H1 (cell line): ENCODE results near the gene TBCD. TPM values are rescaled to one million over a fixed set of nuclear protein-coding genes. Genes with fewer than 3 reads are reported as not detected.

Source experiments
- CTCF ChIA-PET: fragments of 300-600 bp; sonication (Branson Sonifier 250); formaldehyde crosslinking; loops from one replicate; lab custom pipeline; 2021; ENCODE audit not compliant: partially characterized antibody; lab: Charles Lee
- POLR2A ChIA-PET: fragments of 300-600 bp; sonication (Branson Sonifier 250); formaldehyde crosslinking; loops from one replicate; lab custom pipeline; 2021; ENCODE audit warnings: inconsistent platforms; ENCODE audit not compliant: partially characterized antibody; lab: Charles Lee
- DNase-seq, 2 experiments: peaks; one replicate each; pipeline versions ENCODE4 v3.0.0 to v3.0.0-alpha.2; 2010 to 2022; ENCODE audit warnings: low spot score in 2 of 2, low read depth in 1 of 2, mixed read lengths in 1 of 2
- FAIRE-seq: peaks from 2 replicates; lab custom pipeline; 2011; peaks lifted over from hg19 to GRCh38; lab: Jason Lieb, UNC
- H2AFZ ChIP-seq: 2 replicates; pipeline ENCODE4 v1.8.1; 2012; ENCODE audit warnings: low read length, inconsistent platforms
- H2AK5ac ChIP-seq: 2 replicates; pipeline ENCODE4 v1.6.1; 2013; ENCODE audit warnings: low read depth, low read length
- H2BK120ac ChIP-seq: replicated peaks from 2 replicates; pipeline ENCODE3; 2013; ENCODE audit warnings: low read depth, low read length, inconsistent platforms
- H2BK12ac ChIP-seq: 2 replicates; pipeline ENCODE4 v1.6.1; 2013; ENCODE audit warnings: low read depth, low read length
- H2BK15ac ChIP-seq: 2 replicates; pipeline ENCODE4 v1.6.1; 2013; ENCODE audit warnings: low read length
- H2BK20ac ChIP-seq: 2 replicates; pipeline ENCODE4 v1.6.1; 2013; ENCODE audit warnings: low read length
- H2BK5ac ChIP-seq: 2 replicates; pipeline ENCODE4 v1.6.1; 2013; ENCODE audit warnings: low read depth, low read length
- H3K14ac ChIP-seq: 2 replicates; pipeline ENCODE4 v1.6.1; 2013; ENCODE audit warnings: inconsistent platforms; ENCODE audit not compliant: insufficient read length
- H3K18ac ChIP-seq: 2 replicates; pipeline ENCODE4 v1.6.1; 2013; ENCODE audit warnings: low read length; ENCODE audit errors: extremely low read depth
- H3K23ac ChIP-seq: 2 replicates; pipeline ENCODE4 v1.6.1; 2013; ENCODE audit warnings: inconsistent platforms; ENCODE audit not compliant: insufficient read length
- H3K23me2 ChIP-seq: 2 replicates; pipeline ENCODE4 v1.6.1; 2013; ENCODE audit warnings: low read depth, low read length
- H3K27ac ChIP-seq: 2 replicates; pipeline ENCODE4 v1.6.1; 2011; ENCODE audit warnings: low read depth, low read length, inconsistent platforms
- H3K27me3 ChIP-seq, 4 experiments: replicated peaks in 1 of 4; 1 replicate in 1 of 4; 2 replicates in 3 of 4; pipeline versions ENCODE4 v1.6.1 to v1.8.1; 2011 to 2013; ENCODE audit warnings: low read length in 3 of 4, mild to moderate bottlenecking in 3 of 4, inconsistent platforms in 2 of 4, mixed read lengths in 2 of 4, moderate library complexity in 1 of 4; ENCODE audit not compliant: control insufficient read depth in 3 of 4, insufficient read depth in 3 of 4; ENCODE audit errors: extremely low read depth in 1 of 4
- H3K36me3 ChIP-seq, 4 experiments: 2 replicates each; pipeline versions ENCODE4 v1.6.1 to v1.8.1; 2011 to 2013; ENCODE audit warnings: mild to moderate bottlenecking in 4 of 4, low read length in 3 of 4, moderate library complexity in 2 of 4, control low read depth in 1 of 4, inconsistent platforms in 1 of 4; ENCODE audit not compliant: insufficient read depth in 4 of 4, control insufficient read depth in 2 of 4
- H3K4ac ChIP-seq: replicated peaks from 2 replicates; pipeline ENCODE3; 2013; ENCODE audit warnings: low read length, low read depth, mixed read lengths, inconsistent platforms; ENCODE audit not compliant: insufficient read length
- H3K4me1 ChIP-seq, 4 experiments: replicated peaks in 1 of 4; 1 replicate in 1 of 4; 2 replicates in 3 of 4; pipeline versions ENCODE4 v1.6.1 to v1.8.1; 2011 to 2013; ENCODE audit warnings: low read length in 3 of 4, inconsistent platforms in 2 of 4, mixed read lengths in 1 of 4; ENCODE audit not compliant: insufficient read depth in 4 of 4, control insufficient read depth in 3 of 4
- H3K4me2 ChIP-seq, 2 experiments: 2 replicates each; pipeline versions ENCODE4 v1.6.1 to v1.8.1; 2011 to 2013; ENCODE audit warnings: low read depth in 2 of 2, low read length in 2 of 2, control low read depth in 1 of 2, inconsistent platforms in 1 of 2, mild to moderate bottlenecking in 1 of 2; ENCODE audit not compliant: insufficient read depth in 1 of 2
- H3K4me3 ChIP-seq, 4 experiments: fragments of 200-600, 300-600 bp in 1 of 4; sonication (generic), shearing (Covaris generic), sonication (Bioruptor Twin) in 1 of 4; 2 replicates each; pipeline versions ENCODE4 v1.5.1 to v1.8.1; 2011 to 2016; ENCODE audit warnings: low read length in 4 of 4, low read depth in 3 of 4, control low read depth in 2 of 4, inconsistent platforms in 2 of 4, mild to moderate bottlenecking in 2 of 4, mixed read lengths in 1 of 4, moderate library complexity in 1 of 4; ENCODE audit not compliant: insufficient read depth in 2 of 4; ENCODE audit errors: extremely low read depth in 1 of 4
- H3K56ac ChIP-seq: replicated peaks from 2 replicates; pipeline ENCODE3; 2013; ENCODE audit warnings: low read depth, mild to moderate bottlenecking, mixed read lengths, low read length, inconsistent platforms; ENCODE audit not compliant: insufficient read length
- H3K79me1 ChIP-seq: 2 replicates; pipeline ENCODE4 v1.6.1; 2013; ENCODE audit warnings: low read depth, low read length, control low read depth
- H3K79me2 ChIP-seq, 2 experiments: 2 replicates each; pipeline versions ENCODE4 v1.6.1 to v1.8.1; 2012 to 2013; ENCODE audit warnings: low read length in 2 of 2, mild to moderate bottlenecking in 2 of 2, inconsistent platforms in 1 of 2; ENCODE audit not compliant: insufficient read depth in 2 of 2, control insufficient read depth in 1 of 2
- H3K9ac ChIP-seq, 4 experiments: replicated peaks in 1 of 4; 1 replicate in 1 of 4; 2 replicates in 3 of 4; pipeline versions ENCODE4 v1.6.1 to v1.8.1; 2011 to 2013; ENCODE audit warnings: low read depth in 3 of 4, low read length in 3 of 4, control low read depth in 2 of 4, mild to moderate bottlenecking in 2 of 4, moderate library complexity in 2 of 4, inconsistent platforms in 1 of 4; ENCODE audit errors: extremely low read depth in 1 of 4
- H3K9me3 ChIP-seq, 2 experiments: 2 replicates each; pipeline versions ENCODE4 v1.6.1 to v1.8.1; 2012 to 2013; ENCODE audit warnings: mild to moderate bottlenecking in 2 of 2, moderate library complexity in 2 of 2, control low read depth in 1 of 2, inconsistent platforms in 1 of 2, low read depth in 1 of 2, low read length in 1 of 2, mixed read lengths in 1 of 2; ENCODE audit not compliant: insufficient read depth in 2 of 2
- H4K20me1 ChIP-seq, 2 experiments: replicated peaks in 1 of 2; 2 replicates each; pipeline versions ENCODE3 to v1.8.1; 2011 to 2013; ENCODE audit warnings: inconsistent platforms in 2 of 2, low read length in 2 of 2, mild to moderate bottlenecking in 1 of 2; ENCODE audit not compliant: insufficient read depth in 2 of 2, control insufficient read depth in 1 of 2
- H4K5ac ChIP-seq: 2 replicates; pipeline ENCODE4 v1.6.1; 2013; ENCODE audit warnings: low read length, low read depth, mixed read lengths, inconsistent platforms; ENCODE audit not compliant: insufficient read length
- H4K8ac ChIP-seq: 2 replicates; pipeline ENCODE4 v1.8.0; 2013; ENCODE audit warnings: mild to moderate bottlenecking, moderate library complexity, low read length, inconsistent platforms; ENCODE audit not compliant: insufficient read depth; ENCODE audit errors: extremely low read depth
- H4K91ac ChIP-seq: replicated peaks from 2 replicates; pipeline ENCODE3; 2013; ENCODE audit warnings: low read length, mixed read lengths, inconsistent platforms; ENCODE audit not compliant: insufficient read length
- BCL11A ChIP-seq, 2 experiments: IDR thresholded peaks; one replicate each; pipeline ENCODE4 v1.6.1; 2011; ENCODE audit warnings: low read depth in 2 of 2, low read length in 2 of 2, mild to moderate bottlenecking in 2 of 2
- BRCA1 ChIP-seq: IDR thresholded peaks from 2 replicates; pipeline ENCODE4 v1.6.1; 2012; ENCODE audit warnings: low read depth, low read length, improper control_type of control experiment
- CBX8 ChIP-seq: fragments of 300-800, 300-1000 bp; sonication (generic); IDR thresholded peaks from 2 replicates; pipeline ENCODE4 v1.7.1; 2016; ENCODE audit warnings: low read depth, low read length, borderline replicate concordance
- FOSL1 ChIP-seq: IDR thresholded peaks from 2 replicates; pipeline ENCODE4 v1.6.1; 2011; ENCODE audit warnings: mild to moderate bottlenecking, low read depth, low read length, moderate library complexity; ENCODE audit not compliant: insufficient read depth
- RAD21 ChIP-seq, 2 experiments: IDR thresholded peaks in 1 of 2; conservative IDR thresholded peaks in 1 of 2; 2 replicates each; pipeline ENCODE4 v1.6.1; 2011; ENCODE audit warnings: low read depth in 2 of 2, low read length in 2 of 2, improper control_type of control experiment in 1 of 2, inconsistent platforms in 1 of 2, mild to moderate bottlenecking in 1 of 2, moderate library complexity in 1 of 2
- RFX5 ChIP-seq: IDR thresholded peaks from 2 replicates; pipeline ENCODE4 v1.6.1; 2011; ENCODE audit warnings: low read depth, low read length, improper control_type of control experiment, borderline replicate concordance
- SAP30 ChIP-seq: fragments of 300-600 bp; sonication (generic); IDR thresholded peaks from 2 replicates; pipeline ENCODE4 v1.7.1; 2012; ENCODE audit warnings: low read length, moderate library complexity, mild to moderate bottlenecking, inconsistent platforms; ENCODE audit not compliant: insufficient read depth, insufficient replicate concordance
- SIX5 ChIP-seq: IDR thresholded peaks from 2 replicates; pipeline ENCODE4 v1.6.1; 2011; ENCODE audit warnings: mild to moderate bottlenecking, low read depth, low read length
- TBP ChIP-seq: IDR thresholded peaks from 2 replicates; pipeline ENCODE4 v1.6.1; 2011; ENCODE audit warnings: low read depth, low read length, improper control_type of control experiment
- TEAD4 ChIP-seq: IDR thresholded peaks from 2 replicates; pipeline ENCODE4 v1.6.1; 2012; ENCODE audit warnings: low read depth, low read length, inconsistent platforms, mixed read lengths
- WGBS, 2 experiments: shearing (Covaris generic) in 1 of 2; methylation state at CpG; one replicate each; pipeline versions ENCODE4 v1.1.6 to v1.1.7; 2013 to 2015; ENCODE audit warnings: low lambda C conversion rate in 2 of 2, mixed read lengths in 2 of 2, inconsistent platforms in 1 of 2, low coverage in 1 of 2, missing lambda C conversion rate in 1 of 2; ENCODE audit not compliant: insufficient replicate concordance in 2 of 2, insufficient coverage in 1 of 2, insufficient read length in 1 of 2; ENCODE audit errors: extremely low coverage in 1 of 2, missing lambda C conversion rate in 1 of 2; 5-methylcytosine and 5-hydroxymethylcytosine counted together
- polyA plus RNA-seq, 7 experiments: library from polyadenylated mRNA; depleted of rRNA in 3 of 7; stranded (reverse) in 5 of 7; unstranded in 2 of 7; fragments of >200 nt in 5 of 7; fragments of 200-250 nt in 2 of 7; gene quantifications; 1 replicate in 5 of 7; 2 replicates in 1 of 7; 4 replicates in 1 of 7; pipeline versions ENCODE4 v1.2.1 to v1.2.3, GENCODE V29; 2011 to 2013; ENCODE audit warnings: missing spikeins in 2 of 7, mixed read lengths in 2 of 7
- total RNA-seq: library from RNA; stranded (reverse); fragmentation: NEBNext Ultra II Directional; extraction: Animal tissue kit (Norgen Biotek cat#: 25700); gene quantifications from 2 replicates; pipeline ENCODE4 v1.2.1, GENCODE V29; 2021
- TF ChIP-seq, protein P1 (sequence below): IDR thresholded peaks from 2 replicates; pipeline ENCODE4 v1.6.1; 2012; ENCODE audit warnings: inconsistent platforms

The TBCD gene
- total and polyA plus RNA-seq, 2 of the 8 experiments (the other 6 are each of a cell fraction or from before 2014, with no cell fraction given), result 118 to 162 TPM

DNA sequence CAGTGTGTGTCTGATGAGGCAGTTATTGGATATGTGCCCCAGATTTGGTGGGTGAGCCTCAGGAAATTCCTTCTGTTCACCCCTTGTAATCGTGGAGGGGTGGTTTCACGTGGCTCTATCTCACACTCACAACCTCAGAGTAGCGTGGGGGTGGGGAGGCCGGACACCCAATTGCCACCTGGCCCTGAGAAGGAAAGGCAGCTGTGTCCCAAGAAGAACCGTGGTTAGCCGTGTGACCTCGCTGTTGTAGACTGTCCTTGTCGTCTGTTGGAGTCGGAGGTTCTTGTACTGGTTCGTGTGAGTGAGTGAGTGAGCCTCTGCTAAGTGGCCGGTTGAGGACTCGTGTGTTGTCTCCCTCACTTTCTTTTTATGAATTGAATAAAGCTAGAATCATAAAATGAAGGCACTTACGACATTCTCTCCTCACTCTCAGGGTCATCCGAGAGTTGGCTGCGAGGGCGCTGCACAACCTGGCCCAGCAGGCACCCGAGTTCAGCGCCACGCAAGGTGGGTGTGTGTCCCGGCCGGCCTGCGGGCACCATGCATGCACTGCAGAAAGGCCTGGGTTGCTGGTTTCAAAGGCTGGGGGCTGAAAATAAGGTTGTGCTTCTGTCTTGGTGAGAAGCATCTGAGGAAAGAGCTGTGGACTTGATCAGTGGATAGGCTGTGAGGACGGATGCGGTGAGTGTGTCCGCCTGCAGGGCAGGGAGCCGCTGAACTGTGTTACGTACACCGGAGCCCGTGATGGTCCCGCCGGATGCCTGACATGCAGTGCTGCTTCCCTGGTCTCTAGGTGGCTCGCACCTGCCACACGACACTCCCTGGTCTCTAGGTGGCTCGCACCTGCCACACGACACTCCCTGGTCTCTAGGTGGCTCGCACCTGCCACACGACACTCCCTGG, 151.4 kb downstream of the TBCD start:
- Histone ChIP-seq H4K91ac (no peak overlapping the region), H2AK5ac (no peak overlapping the region), H3K14ac (no peak overlapping the region), H2AFZ (no peak overlapping the region), H3K23me2 (no peaks in the 10 kb centered on the region), H4K8ac (no peak overlapping the region), H3K79me2 (peaks cover 0 to 11% of the 10 kb centered on the region in 2 experiments; a peak in 1 of 4 replicates), H2BK5ac (no peak overlapping the region; the same call in 1 of the 2 replicates), H3K23ac (no peak overlapping the region), H3K9ac (no peak overlapping the region), H3K27me3 (no peaks in the 10 kb centered on the region), H2BK12ac (no peak overlapping the region), H3K4me2 (no peak overlapping the region), H4K20me1 (peaks cover 0 to 15% of the 10 kb centered on the region in 2 experiments), H3K56ac (no peak overlapping the region), H3K4me3 (no peak overlapping the region), H2BK20ac (no peak overlapping the region), H3K18ac (no peak overlapping the region), H2BK15ac (no peak overlapping the region), H3K4me1 (no peaks in the 10 kb centered on the region; a peak in 1 of 7 replicates), H4K5ac (no peak overlapping the region), H3K27ac (no peak overlapping the region), H3K9me3 (no peaks in the 10 kb centered on the region), H3K36me3 (peaks cover 0 to 16% (median 7%) of the 10 kb centered on the region in 4 experiments; a peak in 5 of 8 replicates), H3K79me1 (peaks cover 8% of the 10 kb centered on the region; the same call in 1 of the 2 replicates), H2BK120ac (no peak overlapping the region), H3K4ac (no peak overlapping the region)
- WGBS, 2 experiments, result 96% methylated on average over 33 of the region's 37 CpGs; no CpG with 5 or more reads in 1 of the 2 experiments
- ChIA-PET CTCF (interaction anchor here (0.5 to 1.8 kb wide), 4 partner anchors 11 to 127 kb away, joined by 3 to 8 read pairs (median 4); no protein-coding TSS in a partner anchor), POLR2A (no interaction called here)
- FAIRE-seq, result no peak
- no peak for DNase-seq
- TF ChIP-seq BRCA1 (no peak), FOSL1 (no peak), TEAD4 (no peak), SIX5 (no peak), SAP30 (no peak), RAD21 (IDR thresholded peaks at IDR 0.05 in 1 of 2, conservative IDR thresholded peaks at IDR 0.05 in 1 of 2; ENCODE audit: low read depth in 2 of 2, low read length in 2 of 2) (no peak), RFX5 (no peak), CBX8 (no peak), BCL11A (IDR thresholded peaks at IDR 0.05; ENCODE audit: low read depth in 2 of 2, low read length in 2 of 2) (no peak), TBP (no peak)
- TF ChIP-seq, protein P1, sequence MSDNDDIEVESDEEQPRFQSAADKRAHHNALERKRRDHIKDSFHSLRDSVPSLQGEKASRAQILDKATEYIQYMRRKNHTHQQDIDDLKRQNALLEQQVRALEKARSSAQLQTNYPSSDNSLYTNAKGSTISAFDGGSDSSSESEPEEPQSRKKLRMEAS, result no peak
